IMR-90 (cell line): ENCODE results near the gene DLX3. TPM values are rescaled to one million over a fixed set of nuclear protein-coding genes. Genes with fewer than 3 reads are reported as not detected.

Experiments
- ATAC-seq: fragments of 200-7000 bp; cut with Tn5 transposase; 2 replicates; pipeline ENCODE4 v1.9.1; 2020; ENCODE audit warnings: low read depth, mild to moderate bottlenecking, moderate library complexity
- BruUV-seq: library from RNA; stranded (reverse); fragments of 400-500 nt; replicated peaks from 2 replicates; lab custom pipeline; 2021; lab: Mats Ljungman, UMichigan
- CTCF ChIA-PET: fragments of 300-600 bp; formaldehyde crosslinking; extraction: SDS; loops from one replicate; lab custom pipeline; 2021; ENCODE audit warnings: antibody characterized with exemption; lab: Yijun Ruan, JAX
- POLR2A ChIA-PET: fragments of 300-600 bp; sonication (Branson Sonifier 250); formaldehyde crosslinking; loops from one replicate; lab custom pipeline; 2022; ENCODE audit warnings: antibody characterized with exemption; ENCODE audit not compliant: unreplicated experiment; lab: Charles Lee
- DNase-seq: peaks from one replicate; pipeline ENCODE4 v3.0.0; 2013
- H2AFZ ChIP-seq: replicated peaks from 2 replicates; pipeline ENCODE3; 2013; ENCODE audit warnings: low read length, mild to moderate bottlenecking; ENCODE audit not compliant: poor library complexity
- H2AK5ac ChIP-seq: 2 replicates; pipeline ENCODE4 v1.6.1; 2013; ENCODE audit warnings: low read depth, low read length, inconsistent platforms
- H2AK9ac ChIP-seq: replicated peaks from 2 replicates; pipeline ENCODE3; 2013; ENCODE audit warnings: mild to moderate bottlenecking, low read depth, low read length, moderate library complexity; ENCODE audit not compliant: poor library complexity
- H2BK120ac ChIP-seq: 2 replicates; pipeline ENCODE4 v1.6.1; 2013; ENCODE audit warnings: low read depth, low read length, inconsistent platforms
- H2BK15ac ChIP-seq: 3 replicates; pipeline ENCODE4 v1.6.1; 2013; ENCODE audit warnings: low read depth, low read length, inconsistent platforms
- H2BK20ac ChIP-seq: 2 replicates; pipeline ENCODE4 v1.6.1; 2013; ENCODE audit warnings: low read depth, mild to moderate bottlenecking, inconsistent platforms, low read length, moderate library complexity
- H2BK5ac ChIP-seq: 2 replicates; pipeline ENCODE4 v1.6.1; 2013; ENCODE audit warnings: mild to moderate bottlenecking, low read depth, low read length, inconsistent platforms; ENCODE audit not compliant: poor library complexity, severe bottlenecking
- H3K14ac ChIP-seq: replicated peaks from 2 replicates; pipeline ENCODE4 v1.6.1; 2013; ENCODE audit warnings: low read depth, low read length, inconsistent platforms
- H3K18ac ChIP-seq: 2 replicates; pipeline ENCODE4 v1.6.1; 2013; ENCODE audit warnings: low read depth, low read length, control low read depth
- H3K23ac ChIP-seq: 2 replicates; pipeline ENCODE4 v1.6.1; 2013; ENCODE audit warnings: low read depth, low read length, inconsistent platforms
- H3K27ac ChIP-seq: 2 replicates; pipeline ENCODE4 v1.5.1; 2013; ENCODE audit warnings: mild to moderate bottlenecking, control low read depth, low read length; ENCODE audit not compliant: insufficient read depth
- H3K27me3 ChIP-seq: 2 replicates; pipeline ENCODE4 v1.6.1; 2013; ENCODE audit warnings: low read length; ENCODE audit not compliant: control insufficient read depth, insufficient read depth
- H3K36me3 ChIP-seq: 2 replicates; pipeline ENCODE4 v1.6.1; 2013; ENCODE audit warnings: low read length, mixed read lengths; ENCODE audit not compliant: control insufficient read depth, insufficient read depth
- H3K4ac ChIP-seq: 2 replicates; pipeline ENCODE4 v1.6.1; 2013; ENCODE audit warnings: low read depth, low read length, inconsistent platforms
- H3K4me1 ChIP-seq: 2 replicates; pipeline ENCODE4 v1.6.1; 2013; ENCODE audit warnings: low read length, mixed read lengths; ENCODE audit not compliant: control insufficient read depth, insufficient read depth
- H3K4me2 ChIP-seq: 2 replicates; pipeline ENCODE4 v1.6.1; 2013; ENCODE audit warnings: low read depth, mild to moderate bottlenecking, control low read depth, low read length, moderate library complexity
- H3K4me3 ChIP-seq: 2 replicates; pipeline ENCODE4 v1.5.1; 2013; ENCODE audit warnings: low read depth, mild to moderate bottlenecking, control low read depth, low read length, moderate library complexity; ENCODE audit not compliant: insufficient read depth
- H3K56ac ChIP-seq: 2 replicates; pipeline ENCODE4 v1.6.1; 2013; ENCODE audit warnings: low read length, inconsistent platforms; ENCODE audit not compliant: insufficient read depth; ENCODE audit errors: extremely low read depth
- H3K79me1 ChIP-seq, 2 experiments: 2 replicates each; pipeline ENCODE4 v1.6.1; 2013; ENCODE audit warnings: low read length in 2 of 2, inconsistent platforms in 1 of 2, low read depth in 1 of 2
- H3K9ac ChIP-seq: 2 replicates; pipeline ENCODE4 v1.6.1; 2013; ENCODE audit warnings: low read depth, low read length, control low read depth
- H3K9me1 ChIP-seq: 2 replicates; pipeline ENCODE4 v1.6.1; 2013; ENCODE audit warnings: low read length, inconsistent platforms; ENCODE audit not compliant: insufficient read depth
- H3K9me3 ChIP-seq: 2 replicates; pipeline ENCODE4 v1.6.1; 2013; ENCODE audit warnings: low read length; ENCODE audit not compliant: control insufficient read depth, insufficient read depth
- H4K20me1 ChIP-seq: 2 replicates; pipeline ENCODE4 v1.6.1; 2013; ENCODE audit warnings: low read length, inconsistent platforms; ENCODE audit not compliant: insufficient read depth
- H4K5ac ChIP-seq: 2 replicates; pipeline ENCODE4 v1.6.1; 2013; ENCODE audit warnings: mild to moderate bottlenecking, low read depth, low read length, control low read depth
- H4K8ac ChIP-seq, 2 experiments: 2 replicates each; pipeline ENCODE4 v1.6.1; 2013; ENCODE audit warnings: low read depth in 2 of 2, low read length in 2 of 2, control low read depth in 1 of 2, inconsistent platforms in 1 of 2
- H4K91ac ChIP-seq: 2 replicates; pipeline ENCODE4 v1.6.1; 2013; ENCODE audit warnings: low read depth, low read length, inconsistent platforms; ENCODE audit not compliant: insufficient read depth
- CTCF ChIP-seq: conservative IDR thresholded peaks from 2 replicates; pipeline ENCODE4 v1.5.1; 2012; ENCODE audit warnings: mild to moderate bottlenecking, low read depth, low read length, improper control_type of control experiment
- ELK1 ChIP-seq: fragments of 150-350 bp; IDR thresholded peaks from 2 replicates; pipeline ENCODE4 v1.6.1; 2016; ENCODE audit warnings: low read depth, mild to moderate bottlenecking, low read length, moderate library complexity, borderline replicate concordance
- MAFK ChIP-seq: IDR thresholded peaks from 2 replicates; pipeline ENCODE4 v1.6.1; 2012; ENCODE audit warnings: low read depth, low read length, improper control_type of control experiment
- MAZ ChIP-seq: IDR thresholded peaks from 2 replicates; pipeline ENCODE4 v1.6.1; 2012; ENCODE audit warnings: low read depth, mild to moderate bottlenecking, low read length, improper control_type of control experiment, moderate library complexity, borderline replicate concordance
- MXI1 ChIP-seq: IDR thresholded peaks from 2 replicates; pipeline ENCODE4 v1.6.1; 2012; ENCODE audit warnings: low read depth, mild to moderate bottlenecking, low read length, moderate library complexity, borderline replicate concordance
- POLR2A ChIP-seq: IDR thresholded peaks from 2 replicates; pipeline ENCODE4 v1.6.1; 2012; ENCODE audit warnings: mild to moderate bottlenecking, low read depth, low read length
- RAD21 ChIP-seq: IDR thresholded peaks from 2 replicates; pipeline ENCODE4 v1.6.1; 2012; ENCODE audit warnings: low read length, improper control_type of control experiment
- RCOR1 ChIP-seq: IDR thresholded peaks from 2 replicates; pipeline ENCODE4 v1.6.1; 2012; ENCODE audit warnings: mild to moderate bottlenecking, low read length, improper control_type of control experiment; ENCODE audit not compliant: insufficient replicate concordance
- SMC3 ChIP-seq: fragments of 150-350 bp; IDR thresholded peaks from 2 replicates; pipeline ENCODE4 v1.6.1; 2016; ENCODE audit warnings: low read depth, mild to moderate bottlenecking, antibody characterized with exemption, low read length, moderate library complexity
- WGBS, 2 experiments: methylation state at CpG; one replicate each; pipeline versions ENCODE4 v1.1.5 to v1.1.7; 2013; ENCODE audit warnings: missing lambda C conversion rate in 2 of 2; ENCODE audit not compliant: insufficient read length in 1 of 2; ENCODE audit errors: extremely low coverage in 2 of 2; 5-methylcytosine and 5-hydroxymethylcytosine counted together
- dilution Hi-C: fragments of 300-500 bp; cut with HindIII; formaldehyde crosslinking; loops from one replicate; pipeline ENCODE4 v1.14.3; 2018; ENCODE audit warnings: low sequenced_read_pairs; ENCODE audit not compliant: unreplicated experiment
- in situ Hi-C: fragments of 300-500 bp; cut with MboI; formaldehyde crosslinking; loops from 3 replicates; pipeline ENCODE4 v1.14.3; 2019; ENCODE audit warnings: low sequenced_read_pairs, inconsistent platforms, mixed read lengths
- intact Hi-C: fragments of 100-400 bp; cut with micrococcal nuclease; formaldehyde crosslinking; loops from 2 replicates; pipeline ENCODE4 v1.10.0; 2022
- polyA plus RNA-seq, 3 experiments: library from polyadenylated mRNA; depleted of rRNA; stranded (reverse); fragments of >200 nt; gene quantifications; 2 replicates each; pipeline ENCODE4 v1.2.3, GENCODE V29; 2012; ENCODE audit warnings: low replicate concordance in 1 of 3
- total RNA-seq: library from RNA; depleted of rRNA; stranded (reverse); fragments of >200 nt; gene quantifications from 2 replicates; pipeline ENCODE4 v1.2.3, GENCODE V29; 2012

Gene DLX3
- total and polyA plus RNA-seq, 2 of the 4 experiments (the other 2 are of a cell fraction): not detected

- H3K9ac ChIP-seq: no peak overlapping the region; the same call in 1 of the 2 replicates
- peak overlapping the region; percentile 67; the same call in 1 of the 2 replicates for H3K23ac ChIP-seq
- H2BK20ac ChIP-seq: peak overlapping the region; percentile 95
- H3K56ac ChIP-seq: peak overlapping the region; percentile 35; the same call in 1 of the 2 replicates
- H3K4me1 ChIP-seq: peaks cover 19% of the 10 kb centered on the region
- peak overlapping the region; percentile 97 for H4K91ac ChIP-seq
- H3K36me3 ChIP-seq: no peaks in the 10 kb centered on the region
- no peak overlapping the region for H3K4me2 ChIP-seq
- no peaks in the 10 kb centered on the region; the same call in 1 of the 2 replicates for H4K20me1 ChIP-seq
- H2AK9ac ChIP-seq: peak overlapping the region; percentile 95
- BruUV-seq: no TSS peak
- peak overlapping the region; percentile 76 to 90; a peak in 3 of 4 replicates for H4K8ac ChIP-seq
- 100% methylated on average over 1 of the region's 6 CpGs; no CpG with 5 or more reads in 1 of the 2 experiments for WGBS, 2 experiments
- H2BK15ac ChIP-seq: peak overlapping the region; percentile 100; the same call in 2 of the 3 replicates
- H2BK5ac ChIP-seq: peak overlapping the region; percentile 67
- H3K14ac ChIP-seq: peak overlapping the region; percentile 86
- intact Hi-C loops (no loop called here), dilution Hi-C loops (no loop called here), in situ Hi-C loops (loop anchor here (5.0 kb wide), 1 partner anchor 59 kb away; no protein-coding TSS in a partner anchor)
- H2BK120ac ChIP-seq: peak overlapping the region; percentile 97
- ChIA-PET POLR2A (no interaction called here), CTCF (interaction anchor here (1.2 to 1.8 kb wide), 2 partner anchors 28 to 65 kb away, joined by 3 to 4 read pairs; no protein-coding TSS in a partner anchor)
- ATAC-seq: no peak
- no peaks in the 10 kb centered on the region for H3K9me3 ChIP-seq
- peak overlapping the region; percentile 82 for H4K5ac ChIP-seq
- DNase-seq: no peak
- H2AFZ ChIP-seq: peak overlapping the region; percentile 86
- H3K18ac ChIP-seq: peak overlapping the region; percentile 77
- TF ChIP-seq MAZ (no peak), CTCF (no peak), RCOR1 (no peak), RAD21 (no peak), ELK1 (no peak), MXI1 (no peak), POLR2A (no peak), SMC3 (no peak), MAFK (no peak)
- H3K4ac ChIP-seq: peak overlapping the region; percentile 98
- peaks cover 0 to 5% of the 10 kb centered on the region in 2 experiments; a peak in 1 of 4 replicates for H3K79me1 ChIP-seq
- H3K27ac ChIP-seq: peak overlapping the region; percentile 67; the same call in 1 of the 2 replicates
- H3K27me3 ChIP-seq: no peaks in the 10 kb centered on the region
- no peak overlapping the region for H3K4me3 ChIP-seq
- H2AK5ac ChIP-seq: peak overlapping the region; percentile 97
- peaks cover 16% of the 10 kb centered on the region for H3K9me1 ChIP-seq
Observed at GRCh38 chr17:50028736-50029120, 33.7 kb upstream of the DLX3 start.
